IPS-11a (cell line): Measurements from ENCODE around the gene PHF12.
"Not testable (repeated sequence)": the region's sequence is repeated elsewhere in the genome, so short reads cannot be mapped to it uniquely, and the experiment has no call there.

ENCODE experiments used
- H3K4me3 ChIP-seq: one replicate; pipeline ENCODE4 v1.5.1; 2013; ENCODE audit warnings: low read depth, low read length, control low read depth

The PHF12 gene

DNA sequence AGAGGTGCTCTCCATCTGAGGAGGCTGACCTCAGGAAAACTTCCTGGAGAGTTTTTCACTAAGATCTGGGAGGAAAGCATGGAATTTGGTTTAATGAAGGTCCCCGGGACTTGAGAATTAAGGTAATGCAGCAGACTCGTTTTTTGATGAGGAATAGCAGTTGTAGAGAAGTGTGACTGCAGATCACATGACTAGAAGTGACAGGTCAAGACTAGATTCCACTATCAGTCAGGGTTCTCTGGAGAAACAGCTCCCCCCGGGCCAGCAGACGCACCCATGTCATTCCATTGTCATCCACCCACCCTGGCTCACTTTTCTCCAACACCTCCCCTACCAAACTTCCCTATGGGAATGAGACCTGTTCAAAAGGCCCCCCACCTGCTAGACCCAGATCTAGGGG lies 46.5 kb downstream of the PHF12 start:
- H3K4me3 ChIP-seq = no peak overlapping the region

DNA sequence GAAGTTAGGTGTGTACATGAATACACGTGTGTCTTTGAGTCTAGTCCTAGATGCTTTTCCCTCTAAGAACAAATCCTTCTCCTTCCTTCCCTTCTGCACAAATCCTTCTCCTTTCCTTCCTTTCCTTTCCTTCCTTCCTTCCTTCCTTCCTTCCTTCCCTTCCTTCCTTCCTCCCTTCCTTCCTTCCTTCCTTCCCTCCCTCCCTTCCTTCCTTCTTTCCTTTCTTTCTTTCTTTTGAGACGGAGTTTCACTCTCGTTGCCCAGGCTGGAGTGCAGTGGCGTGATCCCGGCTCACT lies 47.8 kb downstream of the PHF12 start:
- H3K4me3 ChIP-seq = not testable (repeated sequence)

DNA sequence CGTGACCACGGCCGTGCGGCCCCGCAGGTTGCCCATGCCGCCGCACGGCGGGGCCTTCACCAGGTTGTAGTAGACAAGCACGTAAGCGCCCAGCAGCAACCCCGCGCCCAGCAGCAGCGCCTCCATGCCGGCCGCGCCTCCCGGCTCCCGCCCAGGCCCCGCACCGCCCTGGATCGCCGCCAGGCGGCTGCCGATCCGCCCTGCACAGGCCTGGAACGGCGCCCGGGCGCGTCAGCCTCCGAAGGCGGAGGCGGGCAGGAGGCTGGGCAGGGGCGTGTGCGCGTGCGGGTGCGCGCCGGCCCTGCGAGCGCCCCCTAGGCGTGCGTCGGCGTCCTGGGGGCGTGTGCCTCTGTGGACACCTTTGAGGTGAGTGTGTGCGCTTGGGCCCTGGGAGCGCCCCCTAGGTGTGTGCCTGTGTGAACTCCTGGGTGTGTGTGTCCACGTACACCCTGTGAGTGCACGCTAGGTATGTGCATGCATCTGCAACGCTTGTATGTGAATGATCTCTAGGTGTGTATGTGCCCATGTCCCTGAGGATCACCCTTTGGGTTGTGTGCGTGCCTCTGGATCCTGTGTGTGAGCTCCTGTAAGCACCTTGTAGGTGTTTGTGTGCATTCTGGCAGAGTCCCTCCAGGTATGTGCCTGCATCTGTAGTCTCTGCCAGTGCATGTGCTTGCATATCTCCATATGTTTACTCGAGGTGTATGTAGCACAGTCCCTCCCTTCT lies 48.3 kb downstream of the PHF12 start, which contains the start of gene DHRS13:
TSS of gene DHRS13 (minus strand) at position 261 of the 727 bp plus-strand sequence. CDS start at position 126, 135 bp downstream.
- H3K4me3 ChIP-seq = peak within 1 kb of the TSS; percentile 69

DNA sequence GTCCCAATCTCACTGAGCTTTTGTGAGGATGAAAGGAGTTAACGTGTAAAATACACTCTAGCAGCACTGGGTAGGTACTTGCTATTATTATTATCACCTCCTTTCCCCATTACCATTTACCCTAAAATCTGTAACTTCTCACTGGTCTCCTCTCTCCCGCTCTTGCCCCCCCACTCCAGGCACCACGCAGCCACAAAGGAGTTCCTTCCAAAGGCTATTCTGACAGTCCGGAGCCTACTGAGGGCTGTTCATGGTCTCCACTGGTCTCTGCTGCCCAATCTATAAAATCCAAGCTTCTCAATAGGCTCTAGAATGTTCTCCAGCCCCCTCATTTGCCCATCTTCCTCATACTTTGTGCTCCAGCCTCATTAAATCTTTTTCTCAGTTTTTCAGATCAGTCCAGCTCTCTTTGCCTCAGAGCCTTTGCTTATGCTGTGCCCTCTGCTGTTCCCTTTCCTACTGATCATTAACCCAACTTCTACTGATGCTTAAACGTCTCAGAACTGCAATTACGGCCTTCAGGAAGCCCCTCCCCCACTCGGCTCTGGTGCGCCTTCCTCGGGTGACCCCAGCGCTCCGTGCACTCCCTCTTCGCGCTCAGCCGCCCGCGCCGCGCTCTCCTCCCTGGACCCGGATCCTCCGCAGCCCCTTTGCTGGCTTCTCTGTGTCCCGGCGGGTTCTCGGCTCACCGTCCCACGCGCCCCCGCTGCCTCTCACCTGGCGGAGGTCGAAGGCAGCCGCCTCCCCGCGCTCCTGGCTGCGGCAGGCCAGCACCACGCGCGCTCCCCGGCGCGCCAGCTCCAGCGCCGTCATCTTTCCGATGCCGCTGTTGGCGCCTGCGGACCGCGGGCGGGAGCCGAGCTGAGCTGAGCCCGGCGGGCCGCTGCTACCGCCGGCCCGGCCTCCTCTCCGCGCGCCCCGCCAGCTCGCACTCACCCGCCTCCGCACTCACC lies 49.2 kb downstream of the PHF12 start:
- peak overlapping the region; percentile 69 for H3K4me3 ChIP-seq

DNA sequence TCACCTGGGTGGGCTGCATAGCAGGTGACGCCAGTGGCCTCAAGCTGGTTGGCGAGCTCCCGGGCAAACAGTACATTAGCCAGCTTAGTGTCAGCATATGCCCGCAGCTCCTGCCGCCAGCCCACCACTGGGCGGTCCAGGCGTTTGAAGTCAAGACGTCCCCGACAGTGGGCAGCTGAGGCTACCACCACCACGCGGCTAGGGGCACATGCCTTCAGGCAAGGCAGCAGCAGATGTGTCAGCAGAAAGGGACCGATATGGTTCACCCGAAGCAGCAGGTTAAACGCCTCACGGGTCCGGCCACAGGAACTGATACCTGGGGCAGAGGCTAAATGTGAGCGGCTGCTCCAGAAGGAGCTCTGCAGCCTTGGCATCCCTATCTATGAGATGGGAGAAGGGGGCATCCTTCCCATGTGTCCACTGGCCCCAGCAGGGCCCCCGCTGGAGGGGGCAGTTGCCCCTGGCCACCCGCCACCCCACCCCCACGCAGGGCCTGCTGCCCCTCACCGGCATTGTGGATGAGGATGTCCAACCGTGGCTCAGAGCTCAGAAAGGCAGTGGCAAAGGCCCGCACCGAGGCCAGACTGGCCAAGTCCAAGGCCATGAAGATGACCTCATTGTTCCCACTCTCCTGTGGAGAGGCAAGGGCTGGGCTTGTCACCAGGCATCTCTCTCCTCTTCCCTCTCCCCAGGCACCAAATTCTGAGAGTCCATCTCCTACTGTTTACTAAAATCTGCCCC lies 50.2 kb downstream of the PHF12 start:
- H3K4me3 ChIP-seq = no peak overlapping the region

DNA sequence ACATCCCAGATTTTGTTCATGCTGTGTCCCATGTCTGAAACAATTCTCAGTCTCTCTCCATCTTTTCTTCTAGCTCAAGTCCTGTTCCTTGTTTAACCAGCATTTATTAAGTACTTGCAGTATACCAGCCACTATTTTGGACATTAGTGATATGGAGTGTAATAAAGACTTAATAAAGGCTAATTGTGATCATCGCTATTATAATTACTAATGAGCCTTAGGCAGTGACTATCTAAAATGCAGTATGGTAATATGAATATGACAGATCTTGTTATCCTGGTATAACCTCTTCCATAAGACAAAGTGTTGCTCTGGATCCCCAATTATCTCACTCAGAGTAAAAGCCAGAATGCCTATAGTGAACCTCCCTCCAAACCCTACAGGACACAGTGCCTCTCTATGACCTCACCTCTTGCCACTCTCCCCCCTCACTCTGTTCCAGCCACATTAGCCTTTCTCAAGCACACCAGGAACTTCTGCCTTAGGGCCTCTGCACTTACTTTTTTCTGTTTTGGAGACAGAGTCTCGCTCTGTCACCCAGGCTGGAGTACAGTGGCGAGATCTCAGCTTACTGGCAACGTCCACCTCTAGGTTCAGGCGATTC lies 52.0 kb downstream of the PHF12 start:
- no peak overlapping the region for H3K4me3 ChIP-seq

DNA sequence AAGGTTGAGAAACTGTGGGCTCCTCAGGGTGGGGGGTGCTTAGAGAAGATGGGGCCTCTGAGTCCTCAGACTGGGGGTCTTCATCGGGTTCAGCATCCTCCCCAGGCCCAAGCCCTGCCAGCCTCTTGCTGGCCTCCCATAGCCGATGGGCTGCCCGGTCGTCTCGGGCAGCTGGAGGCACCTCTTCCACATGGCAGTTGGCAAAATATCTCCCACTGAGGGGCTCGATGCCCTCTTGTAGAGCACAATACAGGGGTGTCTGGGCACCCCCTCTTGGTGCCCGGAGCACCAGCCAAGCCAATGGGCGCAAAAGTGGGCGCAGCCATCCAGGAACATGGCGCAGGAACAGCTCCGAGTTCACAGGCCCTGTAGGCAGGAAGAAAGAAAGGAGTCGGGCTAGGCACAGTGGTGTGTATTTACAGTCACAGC lies 52.8 kb downstream of the PHF12 start:
- no peak overlapping the region for H3K4me3 ChIP-seq

DNA sequence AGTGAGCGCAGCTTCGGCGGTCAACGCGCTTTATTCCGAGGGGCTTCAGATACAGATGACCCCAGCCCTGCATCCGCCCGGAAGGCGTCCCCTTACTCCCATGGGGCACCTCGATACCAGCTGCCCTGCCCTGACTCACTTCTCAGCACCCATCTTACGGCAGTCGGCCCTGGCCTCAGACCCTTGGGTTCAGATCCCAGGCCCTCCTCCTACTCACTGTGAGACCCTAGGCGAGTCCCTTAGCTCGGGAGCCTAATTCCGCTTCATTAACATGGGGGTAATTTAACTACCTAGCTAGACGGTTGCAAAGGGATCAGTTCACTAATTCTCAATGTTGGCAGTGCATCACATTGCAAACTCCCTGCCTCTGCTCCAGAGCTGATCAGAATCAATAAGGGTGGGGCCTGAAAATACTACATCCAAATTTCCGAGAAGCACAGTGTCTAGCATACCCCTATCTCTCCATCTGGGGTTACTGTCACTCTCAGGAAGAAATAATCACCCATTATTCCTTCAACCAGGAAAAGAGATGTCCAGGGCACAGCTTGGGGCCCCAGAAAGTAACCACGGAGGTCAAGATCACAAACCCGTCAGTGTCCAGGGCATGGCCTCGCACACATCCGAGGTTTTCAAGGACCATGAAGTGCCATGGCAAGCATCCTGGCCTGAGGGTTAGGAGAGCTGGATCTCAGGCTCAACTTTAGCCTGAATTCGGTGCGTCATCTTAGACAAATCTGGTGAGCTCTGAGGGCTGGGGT lies 53.4 kb downstream of the PHF12 start:
- H3K4me3 ChIP-seq = peak overlapping the region; percentile 80

DNA sequence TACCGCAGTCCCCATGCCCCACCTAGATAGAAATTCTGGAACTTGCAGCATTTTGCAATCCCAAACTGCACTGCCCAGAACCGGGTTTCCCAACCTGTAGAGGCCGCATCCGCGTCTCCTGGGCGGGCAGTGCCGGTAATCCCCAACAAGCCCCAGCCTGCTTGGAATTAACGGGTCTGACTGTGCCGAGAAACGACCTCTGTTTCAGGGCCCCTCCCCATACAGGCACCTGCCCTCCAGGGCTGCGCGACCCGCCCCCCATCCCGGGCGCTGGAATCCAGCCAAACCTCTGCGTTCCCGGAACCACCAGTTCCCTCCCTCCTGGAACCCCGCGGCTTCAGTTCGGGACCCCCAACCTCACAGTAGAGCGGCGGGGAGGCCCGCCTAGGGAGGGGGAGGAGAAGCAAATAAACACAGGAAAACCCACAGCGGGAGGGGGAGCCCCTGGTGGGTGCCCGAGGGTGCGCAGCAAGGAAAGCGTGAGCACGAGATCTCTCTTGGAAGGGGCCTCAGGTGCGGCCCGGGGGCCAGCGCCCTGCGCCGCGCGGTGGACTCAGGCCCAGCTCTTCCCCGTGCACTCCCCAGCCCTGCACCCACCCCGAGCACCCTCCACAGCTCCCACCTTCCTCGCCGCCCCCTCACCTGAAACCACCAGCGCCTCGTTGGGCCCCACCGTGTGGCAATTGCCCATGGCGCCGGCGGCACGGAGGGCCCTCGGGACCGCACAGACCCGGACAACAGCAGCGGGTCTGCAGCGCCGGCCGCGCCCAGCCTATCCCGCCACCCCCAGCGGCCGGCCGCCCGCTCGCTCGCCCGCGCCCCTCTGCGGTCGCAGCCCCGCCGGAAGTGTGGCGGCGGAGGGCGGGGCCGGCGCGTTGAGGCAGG lies 54.2 kb downstream of the PHF12 start, which contains the start of gene FLOT2:
TSS of gene FLOT2 (minus strand) at position 850 of the 885 bp plus-strand sequence. CDS start at position 691, 159 bp downstream.
- peak within 1 kb of the TSS; percentile 80 for H3K4me3 ChIP-seq

DNA sequence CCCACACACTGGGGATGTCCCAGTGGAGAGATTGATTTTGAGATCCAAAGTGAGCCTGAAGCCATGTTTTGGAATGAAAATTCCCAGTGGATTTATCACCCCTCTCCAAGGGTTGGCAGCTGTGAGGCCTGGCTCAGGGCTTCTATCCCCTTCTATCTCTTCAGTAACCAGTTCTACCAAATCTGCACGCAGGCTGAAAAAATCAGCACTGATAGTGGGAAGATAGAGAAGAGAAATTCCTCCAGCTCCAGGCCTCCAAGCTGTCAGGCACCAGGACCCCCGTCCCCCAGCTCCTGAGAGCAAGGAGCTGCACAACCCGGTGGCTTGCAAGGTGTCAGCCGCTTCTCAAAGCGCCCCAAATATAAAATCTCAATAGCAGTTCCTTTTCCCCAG lies 54.8 kb downstream of the PHF12 start:
- peak overlapping the region; percentile 80 for H3K4me3 ChIP-seq

DNA sequence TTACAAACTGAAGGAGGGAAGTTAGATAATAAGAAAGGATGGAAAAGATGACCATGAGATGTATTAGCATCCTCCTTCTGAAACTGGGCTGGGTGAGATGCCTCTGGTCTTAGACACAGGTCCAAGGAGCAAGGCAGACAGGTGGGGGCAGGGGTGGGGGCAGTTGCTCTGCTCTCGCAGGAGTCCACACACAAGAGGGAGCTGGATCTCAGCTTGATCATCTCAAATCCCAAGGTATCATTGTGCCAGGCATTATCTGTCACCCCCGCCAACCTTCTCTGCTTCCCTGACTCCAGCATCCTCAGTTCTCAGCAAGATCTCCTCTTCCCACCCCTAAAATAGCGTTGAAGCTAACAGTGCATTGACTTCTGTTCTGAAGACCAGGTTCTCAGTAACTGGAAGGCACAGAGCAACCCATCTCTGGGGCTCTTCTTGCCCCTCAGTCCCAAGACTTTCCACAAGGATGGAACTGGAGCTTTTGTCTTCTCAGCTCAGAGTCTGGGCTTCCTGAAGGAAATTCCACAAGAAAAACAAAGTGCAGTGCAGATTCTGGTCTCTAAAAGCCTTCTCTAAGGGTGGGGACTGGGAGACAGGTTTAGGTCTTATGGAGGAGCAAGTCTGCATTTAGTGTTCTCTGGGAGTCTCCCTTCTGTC lies 55.4 kb downstream of the PHF12 start:
- peak overlapping the region; percentile 80 for H3K4me3 ChIP-seq

DNA sequence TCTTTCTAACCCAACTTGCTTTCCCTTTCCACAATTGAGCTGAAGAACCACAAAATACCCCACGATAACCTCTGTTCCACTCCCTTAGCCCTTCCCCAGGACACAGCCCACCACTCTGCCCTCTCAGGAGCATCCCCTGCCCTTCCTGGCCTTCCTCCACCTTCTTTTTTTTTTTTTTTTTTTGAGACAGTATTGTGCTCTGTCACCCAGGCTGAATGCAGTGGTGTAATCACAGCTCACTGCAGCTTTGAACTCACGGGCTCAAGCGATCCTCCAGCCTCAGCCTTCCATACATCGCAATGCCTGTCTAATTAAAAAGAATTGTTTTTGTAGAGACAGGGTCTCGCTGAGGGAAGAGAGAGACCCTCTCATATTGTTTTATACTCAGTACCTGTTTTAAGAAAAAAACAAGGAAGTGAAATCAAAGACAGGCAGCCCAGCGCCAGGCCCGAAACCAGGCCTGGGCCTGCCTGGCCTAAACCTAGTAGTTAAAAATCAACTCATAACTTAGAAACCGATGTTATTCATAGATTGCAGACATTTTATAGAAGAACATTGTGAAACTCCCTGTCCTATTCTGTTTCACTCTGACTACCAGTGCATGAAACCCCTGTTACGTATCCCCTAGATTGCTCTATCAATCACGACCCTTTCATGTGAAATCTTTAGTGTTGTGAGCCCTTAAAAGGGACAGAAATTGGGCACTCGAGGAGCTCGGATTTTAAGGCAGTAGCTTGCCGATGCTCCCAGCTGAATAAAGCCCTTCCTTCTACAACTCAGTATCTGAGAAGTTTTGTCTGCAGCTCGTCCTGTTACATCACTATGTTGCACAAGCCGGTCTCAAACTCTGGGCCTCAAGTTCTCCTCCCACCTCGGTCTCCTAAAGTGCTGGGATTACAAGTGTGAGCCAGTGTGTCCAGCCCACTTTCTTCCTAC lies 57.8 kb downstream of the PHF12 start:
- H3K4me3 ChIP-seq = not testable (repeated sequence)

DNA sequence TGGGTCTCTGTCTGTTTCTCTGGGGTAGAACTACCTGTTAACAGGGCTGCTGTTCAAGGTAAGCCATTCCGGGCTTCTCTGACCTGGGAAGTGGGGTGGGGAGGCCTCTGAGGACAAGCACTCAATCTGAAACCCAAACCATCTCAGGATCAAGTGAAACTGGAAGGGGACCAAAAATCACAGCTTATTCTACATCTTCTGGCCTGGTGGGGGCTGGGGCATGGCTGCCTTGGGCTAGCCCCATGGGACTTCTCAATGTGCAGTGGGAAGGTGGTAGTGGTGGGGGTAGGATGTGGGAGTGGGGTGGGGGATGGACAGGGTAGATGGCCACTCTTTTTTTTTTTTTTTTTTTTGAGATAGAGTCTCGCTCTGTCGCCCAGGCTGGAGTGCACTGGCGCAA lies 59.3 kb downstream of the PHF12 start:
- no peak overlapping the region for H3K4me3 ChIP-seq

DNA sequence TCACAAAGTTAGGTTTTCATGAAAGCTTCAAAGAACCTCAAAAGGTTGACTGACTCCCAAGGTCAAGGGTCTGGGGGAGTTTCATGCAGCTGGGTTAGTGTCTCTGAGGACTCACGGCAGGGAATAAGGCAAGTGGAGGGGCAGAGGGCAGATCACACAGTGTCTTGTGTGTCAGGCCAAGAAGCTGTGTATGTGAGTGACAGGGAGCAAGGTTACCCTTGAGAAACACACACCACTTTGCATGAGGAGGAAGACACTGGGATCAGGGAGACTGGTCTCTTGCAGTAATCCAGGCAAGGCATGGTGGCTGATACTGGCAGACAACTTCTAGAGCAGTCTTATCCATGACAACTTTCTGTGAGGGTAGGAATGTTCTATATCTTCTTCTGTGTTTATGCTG lies 60.1 kb downstream of the PHF12 start:
- H3K4me3 ChIP-seq = no peak overlapping the region

DNA sequence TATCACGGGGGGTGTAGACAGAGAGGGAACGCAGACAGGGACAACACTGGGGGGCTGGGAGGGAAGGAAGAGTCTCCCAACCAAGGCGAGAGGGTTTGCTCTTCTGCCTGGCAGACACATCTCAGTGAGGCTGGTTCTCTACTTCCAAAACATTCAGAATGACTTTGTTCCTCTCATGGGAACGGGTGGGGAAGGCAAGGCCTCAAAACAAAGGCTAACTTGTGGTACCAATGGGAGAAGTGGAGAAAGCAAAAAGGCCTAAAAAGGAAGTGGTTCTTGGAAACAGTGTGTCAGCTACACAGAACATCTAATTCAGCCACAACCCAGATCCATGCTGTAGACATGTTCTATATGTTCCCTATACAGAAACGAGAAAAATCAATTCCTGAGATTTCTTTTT lies 61.3 kb downstream of the PHF12 start:
- no peak overlapping the region for H3K4me3 ChIP-seq

DNA sequence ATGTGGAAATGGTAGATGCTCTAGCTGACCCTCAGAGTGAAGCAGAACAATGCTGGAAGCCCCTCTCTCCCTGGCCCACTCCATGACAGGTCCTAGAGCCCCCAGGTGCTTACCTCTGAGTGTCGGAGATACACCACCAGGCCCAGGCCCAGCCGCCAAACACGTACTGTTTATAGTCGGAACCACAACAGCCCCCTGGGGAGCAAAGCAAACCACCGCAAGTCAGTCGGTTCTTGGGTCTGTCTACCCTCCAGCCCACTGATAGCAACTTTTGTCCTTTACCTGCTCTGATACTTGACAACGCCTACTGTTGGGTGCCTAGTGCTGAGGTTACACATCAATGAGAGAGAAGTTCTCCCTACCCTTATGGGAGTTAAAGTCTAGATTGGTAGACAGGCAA lies 62.5 kb downstream of the PHF12 start:
- no peak overlapping the region for H3K4me3 ChIP-seq

DNA sequence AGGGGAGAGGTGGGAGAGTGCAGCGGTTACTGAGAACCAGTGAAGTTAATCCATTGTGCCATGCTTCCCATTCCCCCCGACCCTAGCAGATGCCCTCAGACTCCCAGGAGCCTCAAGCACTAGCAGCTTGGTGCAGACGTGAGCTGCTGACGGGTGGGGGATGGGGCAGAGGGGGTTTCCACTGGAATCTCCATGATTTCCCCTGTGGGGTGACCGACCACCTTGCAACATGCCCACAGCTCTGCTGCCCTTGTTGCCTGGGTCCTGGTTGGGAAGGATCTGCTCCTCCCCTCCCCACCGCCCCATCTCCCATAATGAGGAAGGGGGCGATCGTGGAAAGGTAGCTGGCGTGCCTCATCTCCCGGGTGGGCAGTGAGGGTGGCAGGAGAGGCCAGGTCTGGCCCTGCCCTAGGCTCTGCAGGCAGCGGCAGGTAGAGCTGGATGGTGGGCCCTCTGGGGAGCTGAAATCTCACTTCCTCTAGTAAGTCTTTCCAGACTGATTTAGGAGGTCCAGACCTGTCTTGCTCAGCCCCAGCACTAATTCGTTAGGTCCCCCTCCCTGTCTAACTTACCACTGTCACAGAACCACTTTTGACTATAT lies 63.3 kb downstream of the PHF12 start:
- H3K4me3 ChIP-seq = no peak overlapping the region
